Fibroblast of the aortic adventitia (primary cell): ENCODE results near the gene MYOF. TPM values are rescaled to one million over a fixed set of nuclear protein-coding genes. Genes with fewer than 3 reads are reported as not detected.

ENCODE experiments used
- DNase-seq: peaks from one replicate; pipeline ENCODE4 v3.0.0-alpha.2; 2010; ENCODE audit warnings: low read depth
- H3K4me3 ChIP-seq: 2 replicates; pipeline ENCODE4 v1.5.1; 2011; ENCODE audit warnings: low read depth, mild to moderate bottlenecking, control low read depth, low read length, moderate library complexity
- CTCF ChIP-seq: IDR thresholded peaks from 2 replicates; pipeline ENCODE4 v1.5.1; 2011; ENCODE audit warnings: mild to moderate bottlenecking, low read length, control low read depth, inconsistent platforms; ENCODE audit not compliant: insufficient read depth
- total RNA-seq: library from RNA; depleted of rRNA; stranded (reverse); fragments of >200 nt; gene quantifications from 2 replicates; pipeline ENCODE4 v1.2.3, GENCODE V29; 2012; ENCODE audit warnings: low replicate concordance

Gene MYOF
- total RNA-seq, 1 donor, result 381 TPM

- no peak for TF ChIP-seq CTCF
- no peak overlapping the region for H3K4me3 ChIP-seq
These were observed 88.9 kb downstream of the MYOF start for GRCh38 chr10:93393211-93393610.

GRCh38 chr10:93392121-93392520 is 90.0 kb downstream of the MYOF start:
- no peak for TF ChIP-seq CTCF
- H3K4me3 ChIP-seq, result no peak overlapping the region
- DNase-seq, result no peak

More at GRCh38 chr10:93393211-93393610, 88.9 kb downstream of the MYOF start:
- no peak for DNase-seq

- no peak for TF ChIP-seq CTCF
- DNase-seq, result peak; percentile 43
- no peak overlapping the region for H3K4me3 ChIP-seq
These were observed 91.6 kb downstream of the MYOF start for GRCh38 chr10:93390306-93391090.

GRCh38 chr10:93386631-93387369 is 95.3 kb downstream of the MYOF start:
- no peak for TF ChIP-seq CTCF
- peak; percentile 47 for DNase-seq
- H3K4me3 ChIP-seq, result no peak overlapping the region

GRCh38 chr10:93385345-93385744 is 96.8 kb downstream of the MYOF start:
- no peak overlapping the region for H3K4me3 ChIP-seq
- no peak for DNase-seq
- TF ChIP-seq CTCF, result no peak

GRCh38 chr10:93384006-93384405 is 98.1 kb downstream of the MYOF start:
- no peak overlapping the region for H3K4me3 ChIP-seq
- TF ChIP-seq CTCF, result no peak
- DNase-seq, result no peak
